Activated CD4-positive, alpha-beta T cell treated with anti-CD3 and anti-CD28 coated beads, Interleukin-2, Interleukin-6, amounts not matched to agents 100 ng/mL and 50 ng/mL, durations not matched to agents 16 hours and 8 hours (primary cell): ENCODE data around the gene PDE11A.
"Not testable (repeated sequence)": the region's sequence is repeated elsewhere in the genome, so short reads cannot be mapped to it uniquely, and the experiment has no call there.

Source experiments
- DNase-seq: peaks from one replicate; pipeline ENCODE4 v3.0.0-alpha.2; 2020

Gene PDE11A

DNA sequence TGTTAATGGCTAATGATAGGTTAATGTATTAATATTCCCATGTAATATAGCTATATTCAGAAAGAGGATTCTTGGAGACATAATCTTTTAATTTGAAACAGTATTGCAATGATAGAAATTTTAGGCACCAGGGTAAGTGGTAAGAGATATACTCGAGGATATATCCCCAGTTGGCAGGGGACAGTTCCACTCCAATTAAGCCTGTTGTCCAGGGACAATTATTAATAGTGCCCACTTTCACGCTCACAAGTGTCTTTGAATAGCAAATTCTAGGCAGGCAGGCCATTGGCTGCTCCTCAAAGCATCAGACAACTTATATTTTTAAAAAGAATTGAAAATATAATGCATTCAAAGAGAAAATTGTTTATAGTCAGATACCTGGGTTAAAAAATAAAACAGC lies 190.7 kb downstream of the PDE11A start:
- no peak for DNase-seq

DNA sequence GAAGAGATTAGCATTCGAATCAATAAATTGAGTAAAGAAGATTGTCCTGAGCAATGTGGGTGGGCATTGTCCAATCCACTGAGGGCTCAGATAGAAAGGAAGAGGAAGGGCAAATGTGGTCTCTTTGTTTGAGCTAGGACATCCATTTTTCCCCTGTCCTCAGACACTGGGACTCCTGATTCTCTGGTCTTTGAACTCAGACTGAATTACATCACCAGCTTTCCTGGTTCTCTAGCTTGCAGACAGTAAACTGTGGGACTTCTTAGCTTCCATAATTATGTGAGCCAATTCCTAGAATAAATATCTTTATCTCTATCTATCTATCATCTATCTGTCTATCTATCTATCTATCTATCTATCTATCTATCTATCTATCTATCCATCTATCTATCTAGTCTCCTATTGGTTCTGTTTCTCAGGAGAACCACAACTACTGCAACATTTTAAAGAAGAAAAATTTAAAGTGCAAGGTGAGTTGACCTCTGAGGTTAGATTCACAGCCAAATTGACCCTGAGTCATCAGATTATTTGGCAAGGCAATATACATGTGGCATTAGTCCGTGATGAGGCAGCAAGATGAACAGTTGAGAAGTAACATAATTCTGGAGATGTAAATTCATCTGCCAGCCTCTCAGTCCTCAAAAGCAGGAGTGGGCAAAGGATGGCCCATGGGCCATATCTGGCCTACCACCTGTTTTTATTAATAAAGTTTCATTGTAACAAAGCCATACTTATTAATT lies 191.4 kb downstream of the PDE11A start:
- no peak for DNase-seq

- no peak for DNase-seq
Measured at GRCh38 chr2:177880285-177880684, 192.3 kb downstream of the PDE11A start.

GRCh38 chr2:177876950-177877349 lies 195.6 kb downstream of the PDE11A start:
- no peak for DNase-seq

DNA sequence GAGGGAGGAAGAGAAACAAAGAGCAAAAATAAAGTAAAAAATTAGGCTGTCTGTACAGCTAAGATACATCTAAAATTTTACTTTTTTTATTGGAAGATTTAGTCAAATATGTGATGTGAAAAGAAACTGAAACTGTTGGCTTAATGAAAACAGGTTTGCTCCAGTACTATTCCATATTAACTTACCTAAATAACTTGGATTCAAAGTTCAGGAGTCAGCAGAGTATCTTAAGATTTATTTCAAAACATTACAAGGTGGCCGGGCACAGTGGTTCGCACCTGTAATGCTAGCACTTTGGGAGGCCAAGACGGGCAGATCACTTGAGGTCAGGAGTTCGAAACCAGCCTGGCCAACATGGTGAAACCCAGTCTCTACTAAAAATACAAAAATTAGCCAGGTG lies 197.9 kb downstream of the PDE11A start:
- no peak for DNase-seq

DNA sequence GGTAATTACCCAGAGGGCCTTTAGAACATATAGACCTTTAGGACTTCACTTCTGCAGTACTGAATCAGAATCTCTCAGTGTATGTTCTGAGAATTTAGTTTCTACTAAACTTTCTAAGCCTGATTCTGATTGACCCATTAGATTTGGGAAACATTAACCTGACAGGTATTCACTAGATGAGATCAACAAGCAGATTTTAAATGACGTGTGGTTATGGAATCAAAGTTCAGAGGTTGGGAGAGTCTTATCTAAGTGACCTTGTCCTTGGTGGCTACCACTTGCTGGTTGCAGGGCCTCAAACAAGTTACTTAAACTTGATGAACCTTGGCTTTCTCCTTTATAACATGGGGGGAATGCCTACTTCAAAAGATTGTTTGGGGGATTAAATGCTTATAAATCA lies 198.7 kb downstream of the PDE11A start:
- DNase-seq: no peak

GRCh38 chr2:177872286-177872685 lies 200.3 kb downstream of the PDE11A start:
- no peak for DNase-seq

DNA sequence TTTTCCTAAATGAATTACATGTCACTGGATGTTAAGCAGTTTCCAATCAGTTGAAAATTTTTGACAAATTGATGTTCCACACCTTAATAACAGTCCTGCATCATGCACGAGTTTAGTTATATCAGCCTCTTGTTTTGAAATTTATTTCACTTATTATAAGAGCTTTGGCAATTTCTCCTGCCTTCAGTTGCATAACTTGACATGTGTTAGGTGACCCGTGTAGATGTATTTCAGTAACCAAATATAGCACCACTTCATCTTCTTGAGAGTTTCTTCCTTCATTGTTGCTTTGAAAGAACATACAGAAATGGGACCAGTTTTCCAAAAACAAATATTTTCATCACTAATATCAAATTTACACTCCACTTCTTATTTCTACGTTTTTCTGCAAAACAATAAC lies 202.7 kb downstream of the PDE11A start:
- no peak for DNase-seq

DNA sequence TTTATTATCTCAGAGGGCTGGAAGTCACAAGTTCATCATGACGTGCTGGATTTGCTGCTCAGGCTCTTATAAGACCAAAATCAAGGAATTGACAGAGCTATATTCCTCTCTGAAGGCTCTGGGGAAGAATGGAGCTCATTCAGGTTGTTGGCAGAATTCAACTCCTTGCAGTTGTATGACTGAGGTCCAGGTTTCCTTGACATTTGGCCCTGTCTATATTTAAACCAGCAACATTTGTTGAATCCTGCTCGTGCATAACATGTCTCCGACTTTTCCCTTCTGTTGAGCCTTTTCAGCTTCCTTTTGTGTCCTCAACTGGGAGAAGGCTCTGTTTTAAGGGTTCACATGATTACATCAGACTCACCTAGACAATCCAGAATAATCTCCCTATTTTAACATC lies 203.4 kb downstream of the PDE11A start:
- DNase-seq: no peak

DNA sequence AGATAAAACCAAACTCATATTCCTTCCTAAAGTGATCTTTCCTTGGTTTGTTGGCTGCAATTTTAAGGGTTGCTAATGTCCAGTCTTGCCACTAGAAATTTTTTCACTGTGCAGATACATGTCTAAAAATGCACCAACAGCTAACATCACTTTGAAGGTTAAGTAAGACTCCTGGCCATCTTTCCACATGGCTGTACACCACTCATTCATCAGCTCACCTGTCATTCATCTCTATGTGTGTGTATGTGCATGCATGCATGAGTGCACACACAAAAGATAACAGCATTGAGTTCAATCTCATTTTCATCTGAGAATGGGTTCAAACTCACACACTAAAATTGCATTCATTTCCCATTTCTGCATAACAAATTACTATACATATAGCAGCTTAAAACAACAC lies 203.8 kb downstream of the PDE11A start:
- DNase-seq: no peak

GRCh38 chr2:177857538-177857937 lies 215.0 kb downstream of the PDE11A start:
- DNase-seq: no peak

GRCh38 chr2:177852389-177852788 lies 220.2 kb downstream of the PDE11A start:
- no peak for DNase-seq

DNA sequence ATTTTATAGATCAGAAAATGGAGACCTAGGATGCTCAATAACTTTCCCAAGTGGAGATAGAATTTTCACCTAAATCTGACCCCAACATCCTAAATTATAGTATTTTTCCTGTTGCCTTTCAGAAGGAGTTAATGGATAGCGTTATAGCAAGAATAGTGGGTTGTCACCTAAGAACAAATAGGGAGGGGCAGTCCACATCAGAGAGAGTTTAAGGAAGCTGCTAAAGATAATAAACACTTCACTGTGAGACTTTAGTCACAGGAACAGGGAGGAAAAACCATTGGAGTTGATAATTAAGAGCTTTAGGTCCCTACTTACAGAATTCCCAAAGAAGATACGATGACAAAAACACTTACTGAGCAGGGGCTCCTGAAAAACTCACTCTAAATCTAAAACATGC lies 229.4 kb downstream of the PDE11A start:
- DNase-seq: no peak

DNA sequence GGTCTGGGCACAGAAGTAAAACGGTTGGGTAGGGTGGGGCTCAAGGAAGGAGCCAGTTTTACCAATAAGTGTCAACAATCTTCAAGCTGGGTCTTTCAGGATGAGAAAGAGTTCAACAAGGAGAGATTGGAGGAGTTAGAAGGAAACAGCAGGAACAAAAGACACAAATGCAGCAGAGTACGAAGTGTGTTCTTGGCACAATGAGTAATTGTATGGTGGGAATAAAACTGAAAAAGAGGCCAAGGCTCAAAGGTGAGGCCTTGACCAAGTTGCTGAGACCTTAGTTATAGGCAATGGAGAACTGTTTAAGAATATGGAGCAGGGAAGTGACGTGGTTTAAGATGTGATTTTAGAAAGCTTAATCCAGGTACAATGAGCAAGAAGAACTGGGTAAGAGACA lies 230.3 kb downstream of the PDE11A start:
- DNase-seq: no peak

DNA sequence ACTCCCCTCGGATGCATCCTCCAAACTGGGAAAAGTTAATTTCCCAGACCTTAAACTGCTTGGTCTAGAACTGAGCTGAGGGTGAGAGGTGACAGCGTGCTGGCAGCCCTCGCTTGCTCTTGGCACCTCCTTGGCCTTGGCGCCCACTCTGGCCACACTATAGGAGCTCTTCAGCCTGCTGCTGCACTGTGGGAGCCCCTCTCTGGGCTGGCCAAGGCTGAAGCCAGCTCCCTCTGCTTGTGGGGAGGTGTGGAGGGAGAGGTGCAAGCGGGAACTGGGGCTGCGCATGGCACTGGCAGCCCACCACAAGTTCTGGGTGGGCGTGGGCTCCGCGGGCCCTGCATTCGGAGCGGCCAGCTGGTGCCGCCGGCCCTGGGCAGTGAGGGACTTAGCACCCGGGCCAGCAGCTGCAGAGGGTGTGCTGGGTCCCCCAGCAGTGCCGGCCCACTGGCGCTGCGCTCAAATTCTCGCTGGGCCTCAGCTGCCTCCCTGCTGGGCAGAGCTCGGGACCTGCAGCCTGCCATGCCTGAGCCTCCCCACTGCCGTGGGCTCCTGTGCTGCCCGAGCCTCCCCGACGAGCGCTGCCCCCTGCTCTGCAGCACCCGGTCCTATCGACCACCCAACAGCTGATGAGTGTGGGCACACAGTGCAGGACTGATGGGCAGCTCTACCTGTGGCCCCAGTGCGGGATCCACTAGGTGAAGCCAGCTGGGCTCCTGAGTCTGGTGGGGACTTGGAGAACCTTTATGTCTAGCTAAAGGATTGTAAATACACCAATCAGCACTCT lies 237.0 kb downstream of the PDE11A start:
- not testable (repeated sequence) for DNase-seq

DNA sequence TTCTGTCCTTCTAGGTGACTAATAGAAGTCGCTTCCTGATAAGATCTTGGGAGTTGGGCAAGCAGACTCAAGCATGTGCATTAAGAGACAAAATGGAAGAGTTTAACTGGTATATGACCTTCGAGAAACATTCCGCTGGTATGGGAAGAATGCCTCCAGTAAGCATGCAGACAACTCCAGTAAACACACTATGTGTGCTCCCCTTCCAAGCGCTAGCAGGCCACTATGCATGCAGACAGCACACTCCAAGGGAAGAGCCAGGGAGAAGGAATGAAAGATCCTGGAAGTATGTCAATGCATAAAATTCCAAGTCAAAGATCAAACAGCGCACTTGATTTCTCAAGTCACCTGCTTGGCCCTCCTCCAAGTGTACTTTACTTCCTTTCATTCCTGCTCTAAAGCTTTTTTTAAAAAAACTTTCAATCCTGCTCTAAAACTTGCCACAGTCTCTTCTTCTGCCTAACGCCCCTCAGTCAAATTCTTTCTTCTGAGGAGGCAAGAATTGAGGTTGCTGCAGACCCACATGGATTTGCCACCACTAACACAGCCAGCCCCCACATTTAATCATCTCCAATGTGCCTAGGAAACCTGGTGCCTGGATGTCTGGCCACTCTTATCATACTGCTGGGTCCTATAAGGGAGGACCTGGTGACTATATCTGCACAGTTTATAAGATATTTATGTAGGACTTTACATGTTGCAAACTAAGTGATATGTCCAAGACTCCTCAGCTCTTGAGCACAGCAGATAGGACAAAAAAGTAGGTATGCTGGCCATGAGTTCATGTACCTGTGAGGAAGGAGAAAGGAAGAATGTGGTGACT lies 239.8 kb downstream of the PDE11A start:
- no peak for DNase-seq

DNA sequence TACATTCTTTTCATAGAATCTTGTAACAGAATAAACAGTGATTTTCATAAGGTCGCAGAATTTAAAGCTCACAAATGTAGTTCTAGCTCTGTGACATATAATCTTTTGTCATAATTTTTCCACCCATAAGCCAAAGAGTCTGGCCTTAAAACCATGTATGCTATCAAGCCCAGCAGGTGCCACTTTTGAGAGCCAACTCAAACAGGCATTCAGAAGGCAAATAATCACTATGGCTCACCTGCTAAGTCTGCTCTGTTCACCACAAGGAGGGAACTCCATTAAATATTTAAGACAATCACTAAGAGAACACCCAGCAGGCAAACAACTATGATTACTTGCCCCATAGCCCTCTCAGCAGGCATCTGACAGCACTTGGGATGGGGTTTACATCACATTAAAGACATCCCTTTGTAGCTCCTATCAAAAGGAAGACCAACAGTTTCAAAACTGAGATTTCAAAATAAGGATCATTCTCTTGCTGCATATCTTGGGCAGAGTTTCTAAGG lies 241.6 kb downstream of the PDE11A start:
- DNase-seq: no peak

GRCh38 chr2:177828557-177828956 lies 244.0 kb downstream of the PDE11A start:
- no peak for DNase-seq

DNA sequence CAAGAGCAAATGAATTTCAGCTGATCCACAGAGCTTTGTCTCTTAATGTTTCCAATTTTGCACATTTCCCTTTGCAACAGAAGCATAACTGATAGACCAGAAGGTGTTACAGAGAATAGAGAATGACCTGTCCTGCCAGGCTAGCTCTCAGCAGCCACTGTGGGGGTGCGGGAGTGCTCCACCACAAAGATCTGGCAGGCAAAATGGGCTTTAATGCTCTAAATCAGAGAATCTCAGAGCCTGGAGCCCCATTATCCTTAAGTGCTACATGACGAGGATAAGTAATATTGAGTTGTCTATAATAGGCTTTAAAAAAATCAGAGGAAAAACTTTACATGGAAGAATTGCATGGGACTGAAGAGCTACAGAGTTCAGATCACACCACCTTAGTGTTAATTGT lies 245.7 kb downstream of the PDE11A start:
- no peak for DNase-seq

DNA sequence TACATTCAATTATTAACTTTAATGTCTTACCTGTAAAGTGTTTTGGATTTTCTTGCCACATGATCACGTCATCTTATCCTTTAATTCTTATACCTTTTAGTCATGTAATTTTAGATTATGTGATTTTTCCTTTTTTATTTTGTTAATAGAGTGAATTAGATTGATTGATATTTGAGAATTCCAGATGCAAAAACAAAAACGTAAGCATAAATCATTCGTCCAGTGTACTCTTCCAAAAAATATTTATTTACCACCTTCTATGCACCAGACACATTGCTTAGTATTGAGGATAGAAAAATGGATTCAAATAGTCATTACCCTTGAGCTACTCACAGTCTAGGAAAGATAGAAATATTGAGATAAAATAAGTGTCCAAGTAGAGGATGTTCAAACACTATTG lies 249.6 kb downstream of the PDE11A start:
- no peak for DNase-seq

GRCh38 chr2:177818412-177818811 lies 254.2 kb downstream of the PDE11A start:
- no peak for DNase-seq

DNA sequence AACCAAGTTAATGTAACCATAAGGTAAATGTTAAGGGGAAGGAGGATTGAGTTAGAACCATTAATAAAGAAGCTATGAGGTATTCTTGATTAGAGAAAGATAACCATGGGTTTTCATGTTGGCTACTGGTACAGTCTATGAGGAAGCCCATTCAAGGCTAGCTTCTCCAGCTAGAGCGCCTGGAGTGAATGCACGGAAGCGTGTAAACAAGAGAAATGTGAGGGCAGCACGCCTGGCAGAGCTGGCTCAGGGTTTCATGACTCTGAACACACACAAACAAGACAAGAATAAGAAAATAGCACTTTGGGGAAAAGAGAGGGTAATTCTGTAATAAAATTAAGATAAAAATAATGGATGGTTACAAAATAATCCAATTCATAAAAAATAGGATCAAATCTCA lies 255.3 kb downstream of the PDE11A start:
- no peak for DNase-seq

DNA sequence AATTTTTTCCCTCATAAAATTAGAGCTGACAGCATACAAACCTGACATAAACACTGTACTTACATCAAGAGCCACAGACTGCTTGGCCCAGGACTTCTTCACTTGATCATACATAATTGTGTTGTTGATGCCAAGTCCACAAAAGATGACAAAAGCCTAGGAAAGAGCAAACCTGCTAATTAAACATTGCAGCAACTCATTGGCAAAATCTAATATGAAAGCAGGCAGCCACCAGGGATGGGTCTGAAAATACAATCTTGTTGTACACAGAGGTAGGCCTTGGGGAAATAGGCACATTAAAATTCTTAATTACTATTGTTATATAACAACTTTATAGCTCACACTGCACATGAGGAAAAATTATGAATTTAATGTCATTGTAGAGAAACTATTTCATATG lies 255.8 kb downstream of the PDE11A start:
- no peak for DNase-seq
